Measurements from ENCODE around the gene BRPF1.

Gene BRPF1

DNA sequence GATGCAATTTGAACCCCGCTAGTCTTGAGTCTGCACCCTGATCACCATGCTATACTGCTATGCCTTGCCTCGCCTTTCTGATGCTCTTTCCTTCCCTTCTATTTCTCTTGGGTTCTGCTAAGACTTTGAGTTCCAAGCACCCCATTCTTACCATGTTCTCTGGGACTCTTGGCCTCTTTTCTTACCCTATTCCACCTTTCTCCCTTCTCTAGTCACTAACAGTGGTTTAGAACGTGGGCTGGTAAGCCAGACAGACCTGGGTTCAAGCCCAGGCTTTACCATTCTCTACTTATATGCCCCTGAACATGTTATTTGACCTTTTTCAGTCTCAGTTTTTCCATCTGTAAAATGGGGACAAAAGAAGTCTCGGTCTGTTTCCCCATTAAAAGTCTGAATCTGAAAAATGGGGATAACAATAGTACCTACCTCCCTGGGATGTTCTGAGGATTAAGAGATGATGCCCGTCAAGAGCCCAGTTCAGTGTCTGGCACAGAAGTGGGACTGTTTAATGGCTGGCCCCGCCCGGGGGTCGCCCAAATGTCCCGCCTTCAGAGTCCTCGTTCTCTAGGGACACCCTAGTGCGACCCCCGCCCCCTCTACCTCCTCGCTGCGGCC is 60.4 kb downstream of the BRPF1 start:
- no peak for DNase-seq

- DNase-seq: peak; percentile 89
Measured at GRCh38 chr3:9792405-9793160, 61.0 kb downstream of the BRPF1 start, which contains the start of the genes ARPC4 and TADA3. Gene ARPC4, plus strand, starts transcription at chr3:9793082. Its CDS starts 40 bp downstream, at chr3:9793122. Gene TADA3, minus strand, starts transcription at chr3:9792473. Its CDS starts 1,007 bp downstream, at chr3:9791466.

DNA sequence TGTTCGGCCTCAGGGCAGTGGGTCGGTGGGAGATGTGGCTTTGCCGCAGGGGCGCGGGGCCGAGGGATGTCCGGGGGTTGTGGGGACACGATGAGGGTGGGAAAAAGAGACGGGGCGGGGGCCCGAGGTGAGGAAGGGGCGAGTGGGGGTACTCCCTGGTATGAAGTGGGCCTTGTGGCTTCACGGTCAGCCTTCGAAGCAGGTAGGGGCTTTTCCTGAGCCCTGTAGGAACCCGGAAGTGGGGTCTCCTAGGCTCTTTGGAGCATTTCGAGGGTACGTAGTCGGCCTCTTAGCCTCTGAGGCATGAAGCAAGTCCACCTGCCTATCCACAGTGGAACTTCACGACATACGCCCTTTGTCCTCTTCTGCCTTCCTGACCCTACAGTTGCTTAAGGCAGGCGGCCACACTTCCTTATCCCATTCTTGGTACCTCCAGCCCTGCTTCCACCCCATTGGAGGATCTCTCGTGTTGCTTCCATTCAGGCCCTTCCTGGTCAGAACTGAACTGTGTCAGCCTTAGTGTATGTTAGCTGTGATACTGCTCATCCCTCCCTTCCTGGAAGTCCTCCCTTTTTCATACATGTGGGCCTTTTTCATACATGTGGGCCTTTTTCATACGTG is 61.7 kb downstream of the BRPF1 start:
- peak; percentile 38 for DNase-seq

GRCh38 chr3:9794400-9794799 is 62.9 kb downstream of the BRPF1 start:
- no peak for DNase-seq

GRCh38 chr3:9795207-9795606 is 63.7 kb downstream of the BRPF1 start:
- DNase-seq: no peak

GRCh38 chr3:9797196-9797945 is 65.8 kb downstream of the BRPF1 start:
- no peak for DNase-seq

Data from stimulated activated CD4-positive, alpha-beta T cell treated with anti-CD3 and anti-CD28 coated beads, Interleukin-4, amount 100 ng/mL, for 24 hours (primary cell).